22Rv1 (cell line): Measurements from ENCODE around the gene EYS.

Experiments
- H3K27ac ChIP-seq: fragments of 450-650 bp; 2 replicates; pipeline ENCODE4 v1.5.1; 2017
- CTCF ChIP-seq: fragments of 450-650 bp; IDR thresholded peaks from 2 replicates; pipeline ENCODE4 v1.5.1; 2017; ENCODE audit warnings: mild to moderate bottlenecking
- ZFX ChIP-seq: fragments of 450-650 bp; IDR thresholded peaks from 2 replicates; pipeline ENCODE4 v1.6.1; 2017; ENCODE audit warnings: antibody characterized with exemption, borderline replicate concordance

EYS gene

GRCh38 chr6:65199683-65200082, 507.3 kb downstream of the EYS start:
- TF ChIP-seq ZFX, result no peak
- TF ChIP-seq CTCF, result no peak
- no peak overlapping the region for H3K27ac ChIP-seq

- TF ChIP-seq ZFX (no peak), CTCF (no peak)
- no peak overlapping the region for H3K27ac ChIP-seq
Observed at GRCh38 chr6:65199121-65199520, 507.9 kb downstream of the EYS start.

- H3K27ac ChIP-seq, result no peak overlapping the region
- TF ChIP-seq ZFX, result no peak
Observed at GRCh38 chr6:65191471-65191870, 515.6 kb downstream of the EYS start.

- H3K27ac ChIP-seq, result no peak overlapping the region
- no peak for TF ChIP-seq ZFX
- TF ChIP-seq CTCF, result no peak
Observed at GRCh38 chr6:65189236-65189881, 517.7 kb downstream of the EYS start.

- no peak for TF ChIP-seq CTCF
- H3K27ac ChIP-seq, result no peak overlapping the region
Observed at GRCh38 chr6:65186826-65187225, 520.2 kb downstream of the EYS start.

- H3K27ac ChIP-seq, result no peak overlapping the region
- TF ChIP-seq CTCF, result no peak
- no peak for TF ChIP-seq ZFX
Observed at GRCh38 chr6:65182681-65183080, 524.3 kb downstream of the EYS start.

- no peak overlapping the region for H3K27ac ChIP-seq
- TF ChIP-seq CTCF (no peak), ZFX (no peak)
Observed at GRCh38 chr6:65170273-65170672, 536.8 kb downstream of the EYS start.

GRCh38 chr6:65161661-65162060, 545.4 kb downstream of the EYS start:
- no peak for TF ChIP-seq CTCF
- TF ChIP-seq ZFX, result no peak
- no peak overlapping the region for H3K27ac ChIP-seq
